HG03558 (cell line): ENCODE results near the gene C10orf90.

Experiments
- ATAC-seq: cut with Tn5 transposase; IDR thresholded peaks from one replicate; pipeline ENCODE4 v1.9.1; 2021; ENCODE audit warnings: moderate number of reproducible peaks; ENCODE audit not compliant: unreplicated experiment; ENCODE audit errors: extremely low read depth

The C10orf90 gene

GRCh38 chr10:126475074-126475691 lies 195.3 kb downstream of the C10orf90 start:
- no peak for ATAC-seq

- no peak for ATAC-seq
These were observed 196.5 kb downstream of the C10orf90 start for GRCh38 chr10:126474031-126474430.

GRCh38 chr10:126470991-126471390 lies 199.5 kb downstream of the C10orf90 start:
- no peak for ATAC-seq

- ATAC-seq: no peak
These were observed 200.8 kb downstream of the C10orf90 start for GRCh38 chr10:126469692-126470091.

- ATAC-seq: no peak
These were observed 201.4 kb downstream of the C10orf90 start for GRCh38 chr10:126468876-126469643.

GRCh38 chr10:126468467-126468866 lies 202.0 kb downstream of the C10orf90 start:
- no peak for ATAC-seq

GRCh38 chr10:126465771-126466170 lies 204.7 kb downstream of the C10orf90 start:
- ATAC-seq: no peak

GRCh38 chr10:126463286-126463685 lies 207.2 kb downstream of the C10orf90 start:
- no peak for ATAC-seq

- no peak for ATAC-seq
These were observed 209.1 kb downstream of the C10orf90 start for GRCh38 chr10:126461289-126461940.

- ATAC-seq: no peak
These were observed 210.5 kb downstream of the C10orf90 start for GRCh38 chr10:126459878-126460481.

- no peak for ATAC-seq
These were observed 211.3 kb downstream of the C10orf90 start for GRCh38 chr10:126459032-126459831.

- ATAC-seq: no peak
These were observed 212.0 kb downstream of the C10orf90 start for GRCh38 chr10:126458466-126458865.

- ATAC-seq: no peak
These were observed 213.9 kb downstream of the C10orf90 start for GRCh38 chr10:126456632-126457031.

- no peak for ATAC-seq
These were observed 214.6 kb downstream of the C10orf90 start for GRCh38 chr10:126455766-126456405.

GRCh38 chr10:126455036-126455765 lies 215.3 kb downstream of the C10orf90 start:
- no peak for ATAC-seq

GRCh38 chr10:126454045-126454751 lies 216.3 kb downstream of the C10orf90 start:
- ATAC-seq: no peak

- ATAC-seq: no peak
These were observed 218.2 kb downstream of the C10orf90 start for GRCh38 chr10:126452245-126452644.

- ATAC-seq: no peak
These were observed 222.4 kb downstream of the C10orf90 start for GRCh38 chr10:126448091-126448490.
